ENCODE results near the gene RPP40.

DNA sequence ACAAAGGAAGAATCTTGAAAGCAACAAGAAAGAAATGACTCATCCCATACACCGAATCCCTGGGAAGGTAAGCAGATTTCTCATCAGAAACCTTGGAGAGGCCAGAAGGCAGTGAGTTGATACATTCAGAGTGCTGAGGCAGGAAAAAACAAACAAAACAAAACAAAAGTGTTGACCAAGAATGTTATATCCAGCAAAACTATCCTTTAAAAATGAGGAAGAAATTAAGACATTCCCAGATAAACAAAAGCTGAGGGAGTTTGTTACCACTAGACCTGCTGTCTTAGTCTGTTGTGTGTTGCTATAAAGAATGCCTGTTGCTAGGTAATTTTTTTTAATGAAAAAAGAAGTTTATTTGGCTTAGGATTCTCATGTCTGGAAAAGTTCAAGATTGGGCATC lies 47.6 kb upstream of the RPP40 start:
- TF ChIP-seq, protein P1, sequence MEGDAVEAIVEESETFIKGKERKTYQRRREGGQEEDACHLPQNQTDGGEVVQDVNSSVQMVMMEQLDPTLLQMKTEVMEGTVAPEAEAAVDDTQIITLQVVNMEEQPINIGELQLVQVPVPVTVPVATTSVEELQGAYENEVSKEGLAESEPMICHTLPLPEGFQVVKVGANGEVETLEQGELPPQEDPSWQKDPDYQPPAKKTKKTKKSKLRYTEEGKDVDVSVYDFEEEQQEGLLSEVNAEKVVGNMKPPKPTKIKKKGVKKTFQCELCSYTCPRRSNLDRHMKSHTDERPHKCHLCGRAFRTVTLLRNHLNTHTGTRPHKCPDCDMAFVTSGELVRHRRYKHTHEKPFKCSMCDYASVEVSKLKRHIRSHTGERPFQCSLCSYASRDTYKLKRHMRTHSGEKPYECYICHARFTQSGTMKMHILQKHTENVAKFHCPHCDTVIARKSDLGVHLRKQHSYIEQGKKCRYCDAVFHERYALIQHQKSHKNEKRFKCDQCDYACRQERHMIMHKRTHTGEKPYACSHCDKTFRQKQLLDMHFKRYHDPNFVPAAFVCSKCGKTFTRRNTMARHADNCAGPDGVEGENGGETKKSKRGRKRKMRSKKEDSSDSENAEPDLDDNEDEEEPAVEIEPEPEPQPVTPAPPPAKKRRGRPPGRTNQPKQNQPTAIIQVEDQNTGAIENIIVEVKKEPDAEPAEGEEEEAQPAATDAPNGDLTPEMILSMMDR (IDR thresholded peaks at IDR 0.05) = no peak
- no peak for TF ChIP-seq POLR2A (IDR thresholded peaks at IDR 0.05)

All from uterus (tissue), 2 donors.